Esophagus muscularis mucosa (tissue), 4 donors: Measurements from ENCODE around the gene PLEKHM3.

Experiments
- CTCF ChIP-seq, 3 experiments: fragments of 200-600 bp in 2 of 3; fragments of 450-650 bp in 1 of 3; sonication (generic) in 2 of 3; IDR thresholded peaks; one replicate each; pipeline ENCODE4 v1.5.1; 2017 to 2019; ENCODE audit warnings: antibody characterized with exemption in 3 of 3, mild to moderate bottlenecking in 2 of 3, moderate library complexity in 1 of 3
- EP300 ChIP-seq: sonication (generic); formaldehyde crosslinking; IDR thresholded peaks from one replicate; pipeline ENCODE4 v1.6.1; 2017; ENCODE audit warnings: antibody characterized with exemption
- POLR2A ChIP-seq: fragments of 450-650 bp; IDR thresholded peaks from one replicate; pipeline ENCODE4 v1.6.1; 2017; ENCODE audit warnings: antibody characterized with exemption, moderate library complexity, mild to moderate bottlenecking, low read depth

GRCh38 chr2:208065476-208065875 lies 40.1 kb upstream of the PLEKHM3 start:
- TF ChIP-seq POLR2A (no peak), EP300 (no peak), CTCF (IDR thresholded peaks at IDR 0.05) (no peak)
